Uterus (tissue), 4 donors: Measurements from ENCODE around the gene CCDC85B. TPM values are rescaled to one million over a fixed set of nuclear protein-coding genes. Genes with fewer than 3 reads are reported as not detected.
A peak's percentile ranks its signal among the peaks of the same experiment; 100 is the strongest.

ENCODE experiments used
- DNase-seq, 2 donors: peaks; one replicate each; pipeline ENCODE4 v3.0.0-alpha.2; 2019 to 2020
- H3K27ac ChIP-seq, 2 donors: fragments of 200-600 bp; sonication (generic); 1 replicate in 1 of 2; 2 replicates in 1 of 2; pipeline ENCODE4 v1.5.1; 2016 to 2018
- H3K27me3 ChIP-seq, 2 donors: fragments of 200-600 bp; sonication (generic); one replicate each; pipeline ENCODE4 v1.5.1; 2018 to 2019; ENCODE audit warnings: control low read depth in 1 of 2
- H3K36me3 ChIP-seq, 2 donors: fragments of 200-600 bp; sonication (generic); one replicate each; pipeline ENCODE4 v1.5.1; 2019; ENCODE audit warnings: control low read depth in 1 of 2
- H3K4me1 ChIP-seq, 2 donors: fragments of 200-600 bp; sonication (generic); one replicate each; pipeline ENCODE4 v1.5.1; 2018 to 2019; ENCODE audit warnings: control low read depth in 1 of 2
- H3K4me3 ChIP-seq, 2 donors: fragments of 200-600 bp; sonication (generic); 1 replicate in 1 of 2; 2 replicates in 1 of 2; pipeline ENCODE4 v1.5.1; 2018 to 2019; ENCODE audit warnings: mild to moderate bottlenecking in 1 of 2
- H3K9me3 ChIP-seq, 2 donors: fragments of 200-600 bp; sonication (generic); one replicate each; pipeline ENCODE4 v1.5.1; 2019; ENCODE audit warnings: control low read depth in 1 of 2
- POLR2A ChIP-seq, 2 donors: fragments of 450-650 bp; IDR thresholded peaks; one replicate each; pipeline ENCODE4 v1.6.1; 2016; ENCODE audit warnings: antibody characterized with exemption in 2 of 2, mild to moderate bottlenecking in 1 of 2, moderate library complexity in 1 of 2
- intact Hi-C: fragments of 100-400 bp; cut with DNase I; formaldehyde crosslinking; loops from one replicate; pipeline ENCODE4 v1.15.1; 2023; ENCODE audit warnings: low total_unique reads
- total RNA-seq, 4 donors: library from RNA; depleted of rRNA in 3 of 4; stranded (reverse); fragments of >200 nt in 3 of 4; gene quantifications; one replicate each; pipeline versions ENCODE4 v1.1.0 to v1.2.4, GENCODE V29; 2014 to 2023
- TF ChIP-seq, protein P1 (sequence below), 4 experiments: fragments of 200-600 bp in 2 of 4; fragments of 450-650 bp in 2 of 4; sonication (generic) in 2 of 4; IDR thresholded peaks; one replicate each; pipeline ENCODE4 v1.5.1; 2016 to 2019; ENCODE audit warnings: antibody characterized with exemption in 4 of 4, mild to moderate bottlenecking in 2 of 4, moderate library complexity in 1 of 4
- donor health status: DM: yes; HTN: yes; CAD: no.

CCDC85B gene
- total RNA-seq, 4 donors from 2014 or later = 22.3 to 141 (median 54.5) TPM

DNA sequence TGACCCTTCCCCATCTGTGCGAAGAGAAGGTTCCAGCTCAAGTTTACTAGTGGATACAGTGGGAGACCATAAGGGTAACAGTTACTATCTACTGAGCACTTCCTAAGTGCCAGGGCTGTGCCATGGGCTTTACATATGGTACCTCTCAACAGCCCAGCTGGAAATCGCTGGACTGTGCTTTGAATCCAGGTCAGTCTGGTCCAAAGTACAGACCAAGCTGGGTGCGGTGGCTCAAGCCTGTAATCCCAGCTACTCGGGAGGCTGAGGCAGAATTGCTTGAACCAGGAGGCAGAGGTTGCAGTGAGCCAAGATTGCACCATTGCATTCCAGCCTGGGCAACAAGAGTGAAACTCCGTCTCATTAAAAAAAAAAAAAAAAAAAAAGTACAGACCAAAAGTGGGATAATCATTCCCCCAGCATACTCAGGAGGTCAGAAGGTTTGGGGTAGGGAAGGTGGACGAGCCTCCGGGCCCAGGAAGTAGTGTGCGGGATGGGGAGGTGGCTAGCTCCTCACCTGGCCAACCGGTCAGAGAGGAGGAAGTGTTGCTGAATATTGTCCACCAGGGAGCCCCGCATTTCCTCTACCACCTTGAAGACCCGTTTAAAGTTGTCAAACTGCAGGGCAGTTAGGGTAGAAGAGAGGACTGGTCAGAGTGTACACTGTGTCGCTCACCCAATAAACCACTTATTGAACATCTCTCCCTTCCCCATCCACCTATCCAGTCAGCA, 4.5 kb upstream of the CCDC85B start:
- Histone ChIP-seq H3K27ac (no peak overlapping the region), H3K9me3 (no peaks in the 10 kb centered on the region), H3K27me3 (no peaks in the 10 kb centered on the region), H3K4me3 (no peak overlapping the region), H3K36me3 (no peaks in the 10 kb centered on the region), H3K4me1 (peaks cover 4 to 9% of the 10 kb centered on the region in 2 donors)
- intact Hi-C loops = no loop called here
- no peak for TF ChIP-seq POLR2A (IDR thresholded peaks at IDR 0.05)
- TF ChIP-seq, protein P1, sequence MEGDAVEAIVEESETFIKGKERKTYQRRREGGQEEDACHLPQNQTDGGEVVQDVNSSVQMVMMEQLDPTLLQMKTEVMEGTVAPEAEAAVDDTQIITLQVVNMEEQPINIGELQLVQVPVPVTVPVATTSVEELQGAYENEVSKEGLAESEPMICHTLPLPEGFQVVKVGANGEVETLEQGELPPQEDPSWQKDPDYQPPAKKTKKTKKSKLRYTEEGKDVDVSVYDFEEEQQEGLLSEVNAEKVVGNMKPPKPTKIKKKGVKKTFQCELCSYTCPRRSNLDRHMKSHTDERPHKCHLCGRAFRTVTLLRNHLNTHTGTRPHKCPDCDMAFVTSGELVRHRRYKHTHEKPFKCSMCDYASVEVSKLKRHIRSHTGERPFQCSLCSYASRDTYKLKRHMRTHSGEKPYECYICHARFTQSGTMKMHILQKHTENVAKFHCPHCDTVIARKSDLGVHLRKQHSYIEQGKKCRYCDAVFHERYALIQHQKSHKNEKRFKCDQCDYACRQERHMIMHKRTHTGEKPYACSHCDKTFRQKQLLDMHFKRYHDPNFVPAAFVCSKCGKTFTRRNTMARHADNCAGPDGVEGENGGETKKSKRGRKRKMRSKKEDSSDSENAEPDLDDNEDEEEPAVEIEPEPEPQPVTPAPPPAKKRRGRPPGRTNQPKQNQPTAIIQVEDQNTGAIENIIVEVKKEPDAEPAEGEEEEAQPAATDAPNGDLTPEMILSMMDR (IDR thresholded peaks at IDR 0.05) = no peak
- DNase-seq = no peak

DNA sequence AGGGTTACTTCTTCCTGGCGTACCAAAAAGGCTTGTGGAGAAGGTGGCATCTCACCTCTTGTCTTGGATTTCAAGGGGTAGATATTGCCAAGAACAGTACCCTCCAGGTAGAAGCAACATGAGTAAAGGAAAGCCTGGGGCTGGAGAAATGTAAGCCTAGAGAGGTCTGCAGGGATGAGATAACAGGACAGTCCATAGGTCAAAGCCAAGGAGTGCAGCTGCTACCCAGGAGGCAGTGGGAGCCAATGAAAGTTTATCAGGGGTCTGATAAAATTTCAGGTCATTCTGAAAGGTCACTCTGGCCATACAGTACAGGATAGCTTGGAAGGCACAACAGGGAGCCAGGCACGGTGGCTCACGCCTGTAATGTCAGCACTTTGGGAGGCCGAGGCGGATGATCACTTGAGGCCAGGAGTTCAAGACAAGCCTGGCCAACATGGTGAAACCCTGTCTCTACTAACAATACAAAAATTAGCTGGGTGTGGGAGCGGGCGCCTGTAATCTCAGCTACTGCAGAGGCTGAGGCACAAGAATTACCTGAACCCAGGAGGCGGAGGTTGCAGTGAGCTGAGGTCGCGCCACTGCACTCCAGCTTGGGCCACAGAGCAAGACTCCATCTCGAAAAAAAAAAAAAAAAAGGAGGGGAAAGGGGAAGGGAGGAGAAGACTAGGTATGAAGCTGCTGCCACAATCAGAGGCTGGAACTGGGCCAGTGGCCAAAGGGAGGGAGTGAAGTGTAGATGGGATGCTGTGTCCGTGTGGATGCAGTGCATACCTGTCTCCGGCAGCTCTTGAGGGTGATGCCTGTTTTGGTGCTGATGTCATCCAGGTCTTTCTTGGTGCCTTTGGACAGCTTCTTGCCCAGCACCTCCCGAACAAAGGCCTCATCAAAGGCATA, 3.4 kb upstream of the CCDC85B start:
- H3K9me3 ChIP-seq = no peaks in the 10 kb centered on the region
- H3K4me3 ChIP-seq = peak overlapping the region; percentile 55 to 88
- H3K4me1 ChIP-seq = peaks cover 4 to 10% of the 10 kb centered on the region in 2 donors
- peak in 1 of 2 donors; percentile 52 for DNase-seq
- H3K27me3 ChIP-seq = no peaks in the 10 kb centered on the region
- intact Hi-C loops = no loop called here
- H3K36me3 ChIP-seq = no peaks in the 10 kb centered on the region
- no peak for TF ChIP-seq POLR2A (IDR thresholded peaks at IDR 0.05)
- TF ChIP-seq, protein P1 (IDR thresholded peaks at IDR 0.05) = no peak
- peak overlapping the region; percentile 96 to 97 for H3K27ac ChIP-seq

DNA sequence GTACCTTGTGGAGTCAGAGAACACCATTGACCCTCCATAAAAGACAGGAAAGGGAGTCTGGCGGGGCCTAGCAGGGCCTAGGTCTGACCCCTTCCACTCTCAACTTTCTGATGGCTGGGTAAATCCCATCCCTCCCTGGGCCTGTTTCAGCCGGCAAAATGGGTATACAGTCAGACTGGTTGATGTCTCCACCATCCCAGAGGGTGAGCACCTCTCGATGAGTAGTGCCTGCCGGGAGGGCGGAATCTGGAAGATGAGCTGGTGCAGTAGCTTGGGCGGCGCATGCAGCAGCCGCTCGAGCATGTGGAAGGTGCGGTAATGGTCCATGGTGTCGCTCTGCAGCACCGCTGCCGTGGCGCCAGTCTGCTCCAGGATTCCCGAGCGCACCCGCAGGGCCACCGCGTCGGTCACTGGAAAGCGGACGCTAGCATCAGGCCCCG, 2.7 kb upstream of the CCDC85B start:
- peak overlapping the region; percentile 96 to 97 for H3K27ac ChIP-seq
- H3K4me3 ChIP-seq = peak overlapping the region; percentile 55 to 88
- no peaks in the 10 kb centered on the region for H3K36me3 ChIP-seq
- TF ChIP-seq, protein P1 (IDR thresholded peaks at IDR 0.05) = no peak
- TF ChIP-seq POLR2A (IDR thresholded peaks at IDR 0.05) = no peak
- peaks cover 4 to 17% of the 10 kb centered on the region in 2 donors for H3K4me1 ChIP-seq
- intact Hi-C loops = no loop called here
- no peaks in the 10 kb centered on the region for H3K9me3 ChIP-seq
- DNase-seq = no peak
- H3K27me3 ChIP-seq = no peaks in the 10 kb centered on the region

DNA sequence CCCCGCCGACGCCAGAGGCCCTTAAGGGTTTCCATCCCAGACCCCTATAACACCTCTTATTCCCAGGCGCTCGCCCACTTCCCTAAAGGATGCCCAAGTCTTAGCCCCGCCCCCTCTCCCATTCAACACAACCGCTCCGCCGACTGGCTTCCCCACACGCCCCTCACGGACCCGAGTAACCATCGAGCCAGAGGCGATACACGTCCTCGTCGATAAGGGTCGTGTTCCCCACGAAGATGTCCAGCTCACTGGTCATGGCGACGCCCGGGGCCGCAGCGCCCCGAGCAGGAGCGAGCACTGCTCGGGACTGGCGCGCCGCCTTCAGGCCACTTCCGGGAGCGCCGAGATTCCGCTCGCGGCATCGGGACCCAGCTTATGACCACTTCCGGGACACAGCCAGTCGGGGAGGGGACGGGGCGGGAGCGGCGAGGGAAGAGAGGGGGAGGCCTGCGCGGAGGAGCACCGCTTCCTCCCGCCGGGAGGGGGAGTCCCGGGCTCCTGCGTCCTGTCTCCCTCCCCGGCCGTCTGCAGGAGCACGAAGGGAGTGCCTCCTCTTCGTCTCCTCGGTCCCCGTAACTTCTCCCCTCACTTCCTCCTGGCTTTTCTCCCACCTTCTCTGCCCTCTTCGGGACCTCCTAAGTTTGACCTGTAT, 2.2 kb upstream of the CCDC85B start, which contains the start of gene FIBP:
FIBP (minus strand) TSS at position 309 of the 652 bp plus-strand sequence; CDS start at position 256, 53 bp downstream.
- peak; percentile 98 for DNase-seq
- Histone ChIP-seq H3K27me3 (no peaks in the 10 kb centered on the region), H3K4me3 (peak within 1 kb of the TSS; percentile 55 to 88), H3K4me1 (peaks cover 4 to 21% of the 10 kb centered on the region in 2 donors), H3K9me3 (no peaks in the 10 kb centered on the region), H3K36me3 (no peaks in the 10 kb centered on the region), H3K27ac (peak within 1 kb of the TSS; percentile 96 to 97)
- intact Hi-C loops = no loop called here
- TF ChIP-seq POLR2A (IDR thresholded peaks at IDR 0.05) = peak; percentile 92
- TF ChIP-seq, protein P1 (IDR thresholded peaks at IDR 0.05) = peak; percentile 73 to 95 (median 88)
